Measurements from ENCODE around the gene C2orf69. TPM values are rescaled to one million over a fixed set of nuclear protein-coding genes. Genes with fewer than 3 reads are reported as not detected.

Gene C2orf69
- total and polyA plus RNA-seq, 2 of the 8 experiments (the other 6 are each of a cell fraction or from before 2014, with no cell fraction given), result 3.9 to 32.0 TPM

DNA sequence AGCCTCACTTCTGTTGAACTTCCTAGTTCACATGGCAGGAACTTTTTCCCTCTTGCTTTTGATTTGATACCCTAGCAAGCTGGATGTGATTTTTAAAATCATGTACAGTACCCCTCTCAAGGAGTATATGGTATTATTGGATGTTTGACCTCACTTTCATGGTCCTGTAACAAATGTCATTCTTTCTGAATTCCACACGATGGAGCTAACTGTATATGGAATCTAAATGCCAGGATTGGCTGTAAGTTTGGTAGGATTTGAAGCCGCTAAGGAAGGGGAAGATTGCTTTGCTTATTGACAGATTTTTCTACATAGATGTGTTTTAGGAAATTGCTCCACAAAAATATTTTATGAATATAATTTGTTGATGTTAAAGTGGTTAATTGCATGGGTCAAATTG, 62.6 kb downstream of the C2orf69 start:
- H3K9me3 ChIP-seq (ENCODE audit: insufficient read depth in 2 of 2, low read depth in 1 of 2, low read length in 1 of 2), result no peaks in the 10 kb centered on the region
- ChIA-PET CTCF (ENCODE audit: partially characterized antibody) (interaction anchor here (0.7 to 3.5 kb wide), 35 partner anchors 8 to 824 kb away, joined by 3 to 46 read pairs (median 4); no protein-coding TSS in a partner anchor), POLR2A (ENCODE audit: partially characterized antibody) (interaction anchor here (1.2 to 1.6 kb wide), 4 partner anchors 17 to 729 kb away, joined by 3 to 5 read pairs (median 4); no protein-coding TSS in a partner anchor)
- H4K20me1 ChIP-seq (replicated peaks in 1 of 2; ENCODE audit: control insufficient read depth in 1 of 2, insufficient read depth in 2 of 2, low read length in 2 of 2), result no peaks in the 10 kb centered on the region
- H3K4me3 ChIP-seq (ENCODE audit: extremely low read depth in 1 of 4, insufficient read depth in 2 of 4, low read depth in 3 of 4, low read length in 4 of 4), result no peak overlapping the region
- H2BK120ac ChIP-seq (replicated peaks; ENCODE audit: low read depth, low read length), result no peak overlapping the region
- H2AFZ ChIP-seq (ENCODE audit: low read length), result no peak overlapping the region
- TF ChIP-seq CREB1 (IDR thresholded peaks at IDR 0.05), result no peak
- TF ChIP-seq ZNF274 (IDR thresholded peaks at IDR 0.05; ENCODE audit: borderline replicate concordance, extremely low read depth, low read length), result no peak
- TF ChIP-seq NRF1 (IDR thresholded peaks at IDR 0.05; ENCODE audit: low read depth, low read length), result no peak
- TF ChIP-seq, protein P1, sequence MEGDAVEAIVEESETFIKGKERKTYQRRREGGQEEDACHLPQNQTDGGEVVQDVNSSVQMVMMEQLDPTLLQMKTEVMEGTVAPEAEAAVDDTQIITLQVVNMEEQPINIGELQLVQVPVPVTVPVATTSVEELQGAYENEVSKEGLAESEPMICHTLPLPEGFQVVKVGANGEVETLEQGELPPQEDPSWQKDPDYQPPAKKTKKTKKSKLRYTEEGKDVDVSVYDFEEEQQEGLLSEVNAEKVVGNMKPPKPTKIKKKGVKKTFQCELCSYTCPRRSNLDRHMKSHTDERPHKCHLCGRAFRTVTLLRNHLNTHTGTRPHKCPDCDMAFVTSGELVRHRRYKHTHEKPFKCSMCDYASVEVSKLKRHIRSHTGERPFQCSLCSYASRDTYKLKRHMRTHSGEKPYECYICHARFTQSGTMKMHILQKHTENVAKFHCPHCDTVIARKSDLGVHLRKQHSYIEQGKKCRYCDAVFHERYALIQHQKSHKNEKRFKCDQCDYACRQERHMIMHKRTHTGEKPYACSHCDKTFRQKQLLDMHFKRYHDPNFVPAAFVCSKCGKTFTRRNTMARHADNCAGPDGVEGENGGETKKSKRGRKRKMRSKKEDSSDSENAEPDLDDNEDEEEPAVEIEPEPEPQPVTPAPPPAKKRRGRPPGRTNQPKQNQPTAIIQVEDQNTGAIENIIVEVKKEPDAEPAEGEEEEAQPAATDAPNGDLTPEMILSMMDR (IDR thresholded peaks at IDR 0.05; ENCODE audit: control extremely low read depth in 1 of 3, insufficient read depth in 1 of 3, low read depth in 1 of 3, low read length in 3 of 3), result peak in 2 of 3 experiments; percentile 49 to 66; a peak in 2 of 4 replicates
- TF ChIP-seq RAD21 (IDR thresholded peaks at IDR 0.05 in 1 of 2, conservative IDR thresholded peaks at IDR 0.05 in 1 of 2; ENCODE audit: low read depth in 2 of 2, low read length in 2 of 2), result peak; percentile 94
- no peak overlapping the region for H2BK5ac ChIP-seq (ENCODE audit: low read depth, low read length)
- H4K8ac ChIP-seq (ENCODE audit: extremely low read depth, insufficient read depth, low read length), result no peak overlapping the region
- H3K36me3 ChIP-seq (ENCODE audit: control insufficient read depth in 2 of 4, insufficient read depth in 4 of 4, low read length in 3 of 4), result no peaks in the 10 kb centered on the region
- no peak overlapping the region for H2BK20ac ChIP-seq (ENCODE audit: low read length)
- H3K18ac ChIP-seq (ENCODE audit: extremely low read depth, low read length), result no peak overlapping the region
- H3K14ac ChIP-seq (ENCODE audit: insufficient read length), result no peak overlapping the region
- no peak overlapping the region for H3K4me2 ChIP-seq (ENCODE audit: insufficient read depth in 1 of 2, low read depth in 2 of 2, low read length in 2 of 2)
- H3K23ac ChIP-seq (ENCODE audit: insufficient read length), result no peak overlapping the region
- no peak overlapping the region for H3K9ac ChIP-seq (replicated peaks in 1 of 4; ENCODE audit: extremely low read depth in 1 of 4, low read depth in 3 of 4, low read length in 3 of 4)
- DNase-seq (ENCODE audit: low read depth in 1 of 2, low spot score in 2 of 2) (no peak), FAIRE-seq (peak; percentile 89)
- 31% methylated on average over 2 of the region's 2 CpGs; no CpG with 5 or more reads in 1 of the 2 experiments for WGBS, 2 experiments (ENCODE audit: extremely low coverage in 1 of 2, insufficient coverage in 1 of 2, insufficient read length in 1 of 2, insufficient replicate concordance in 2 of 2, low coverage in 1 of 2, low lambda C conversion rate in 2 of 2, missing lambda C conversion rate in 1 of 2)
- no peak overlapping the region for H4K5ac ChIP-seq (ENCODE audit: insufficient read length, low read depth, low read length)
- H3K27me3 ChIP-seq (replicated peaks in 1 of 4; ENCODE audit: control insufficient read depth in 3 of 4, extremely low read depth in 1 of 4, insufficient read depth in 3 of 4, low read length in 3 of 4), result no peaks in the 10 kb centered on the region
- H2AK5ac ChIP-seq (ENCODE audit: low read depth, low read length), result no peak overlapping the region
- H2BK15ac ChIP-seq (ENCODE audit: low read length), result no peak overlapping the region
- H3K4me1 ChIP-seq (replicated peaks in 1 of 4; ENCODE audit: control insufficient read depth in 3 of 4, insufficient read depth in 4 of 4, low read length in 3 of 4), result no peaks in the 10 kb centered on the region
- H4K91ac ChIP-seq (replicated peaks; ENCODE audit: insufficient read length, low read length), result no peak overlapping the region
- H3K4ac ChIP-seq (replicated peaks; ENCODE audit: insufficient read length, low read depth, low read length), result no peak overlapping the region
- no peak overlapping the region for H3K27ac ChIP-seq (ENCODE audit: low read depth, low read length)
- no peaks in the 10 kb centered on the region for H3K79me1 ChIP-seq (ENCODE audit: low read depth, low read length)
- no peak overlapping the region for H2BK12ac ChIP-seq (ENCODE audit: low read depth, low read length)
- H3K79me2 ChIP-seq (ENCODE audit: control insufficient read depth in 1 of 2, insufficient read depth in 2 of 2, low read length in 2 of 2), result no peaks in the 10 kb centered on the region
- no peaks in the 10 kb centered on the region for H3K23me2 ChIP-seq (ENCODE audit: low read depth, low read length)
- H3K56ac ChIP-seq (replicated peaks; ENCODE audit: insufficient read length, low read depth, low read length), result no peak overlapping the region

All from H1 (cell line).